EH (cell line): Measurements from ENCODE around the gene ZDBF2.
"Not testable (repeated sequence)": the region's sequence is repeated elsewhere in the genome, so short reads cannot be mapped to it uniquely, and the experiment has no call there.

Experiments used
- DNase-seq: peaks from one replicate; pipeline ENCODE4 v3.0.0-alpha.2; 2015; ENCODE audit warnings: low read depth

The ZDBF2 gene

DNA sequence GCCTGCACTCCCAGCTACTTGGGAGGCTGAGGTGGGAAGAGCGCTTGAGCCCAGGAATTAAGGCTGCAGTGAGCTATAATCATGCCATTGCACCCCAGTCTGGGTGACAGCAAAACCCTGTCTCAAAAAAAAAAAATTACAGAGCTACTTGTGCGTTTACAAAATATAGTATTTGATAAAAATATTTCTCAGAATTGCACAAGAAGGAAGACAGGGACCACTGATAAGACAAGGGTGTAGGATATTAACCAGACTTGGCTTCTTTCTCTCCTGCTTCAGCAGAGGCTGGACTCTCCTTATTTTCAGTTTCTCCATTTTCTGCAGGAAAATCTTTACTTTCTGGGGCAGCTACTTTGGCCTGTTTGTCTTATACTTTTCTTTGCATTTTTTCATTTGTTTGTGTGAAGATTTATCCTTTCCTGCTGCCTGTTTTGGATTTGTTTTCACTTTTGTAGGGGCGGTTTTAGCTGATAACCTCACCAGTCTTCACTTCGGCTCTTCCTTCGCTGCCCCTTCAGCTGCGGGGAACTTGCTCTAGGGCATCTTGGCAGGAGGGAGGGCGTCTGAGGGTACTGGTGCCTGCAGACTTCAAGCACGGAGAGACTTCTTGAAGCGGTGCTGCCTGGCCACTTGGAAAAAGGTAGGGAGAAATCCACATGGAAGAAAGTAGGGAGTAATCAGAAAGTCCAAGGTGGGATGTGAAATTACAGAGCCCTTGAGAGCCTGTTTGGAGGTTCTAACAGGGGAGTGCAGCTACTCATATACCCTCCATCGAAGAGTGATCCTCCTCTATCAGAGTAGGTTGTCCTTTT is 14.9 kb upstream of the ZDBF2 start:
- no peak for DNase-seq

DNA sequence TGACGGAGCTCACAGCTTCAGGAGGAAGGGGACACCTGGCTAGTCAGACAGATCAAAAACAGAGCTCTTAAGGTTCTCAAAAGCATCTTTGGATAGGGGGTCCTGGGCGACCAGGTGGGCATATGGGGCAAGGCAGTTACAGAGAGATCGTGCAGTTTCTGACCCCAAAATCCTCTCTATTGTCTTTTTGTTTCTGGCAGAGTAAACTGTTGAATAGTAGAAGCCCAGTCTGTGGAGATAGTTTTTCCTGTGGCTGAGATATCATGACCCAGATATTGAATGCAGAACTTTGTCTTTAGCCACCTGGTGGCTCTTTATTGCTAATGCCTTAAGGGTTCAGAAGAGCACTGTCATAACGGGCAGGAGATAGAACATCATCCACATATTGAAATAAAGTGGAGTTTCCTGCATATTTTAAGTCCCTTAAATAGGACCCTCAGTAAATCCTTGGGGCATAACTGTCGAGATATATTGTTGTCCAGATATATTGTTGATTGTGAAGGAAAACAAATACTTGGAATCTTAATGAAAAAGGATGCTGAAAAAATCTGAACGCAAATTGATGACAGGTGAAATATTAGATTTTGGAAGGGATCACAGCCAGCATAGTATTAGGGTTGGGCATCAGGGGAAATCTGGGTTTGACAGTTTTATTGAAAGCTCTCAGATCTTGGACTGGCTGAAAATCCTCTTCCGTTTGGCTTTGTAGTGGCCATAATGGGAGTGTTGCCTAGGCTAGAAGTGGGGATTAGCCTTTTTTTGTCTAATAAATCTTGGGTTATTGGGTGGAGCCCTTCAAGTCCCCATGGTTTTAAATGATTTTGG is 14.1 kb upstream of the ZDBF2 start:
- peak; percentile 58 for DNase-seq

DNA sequence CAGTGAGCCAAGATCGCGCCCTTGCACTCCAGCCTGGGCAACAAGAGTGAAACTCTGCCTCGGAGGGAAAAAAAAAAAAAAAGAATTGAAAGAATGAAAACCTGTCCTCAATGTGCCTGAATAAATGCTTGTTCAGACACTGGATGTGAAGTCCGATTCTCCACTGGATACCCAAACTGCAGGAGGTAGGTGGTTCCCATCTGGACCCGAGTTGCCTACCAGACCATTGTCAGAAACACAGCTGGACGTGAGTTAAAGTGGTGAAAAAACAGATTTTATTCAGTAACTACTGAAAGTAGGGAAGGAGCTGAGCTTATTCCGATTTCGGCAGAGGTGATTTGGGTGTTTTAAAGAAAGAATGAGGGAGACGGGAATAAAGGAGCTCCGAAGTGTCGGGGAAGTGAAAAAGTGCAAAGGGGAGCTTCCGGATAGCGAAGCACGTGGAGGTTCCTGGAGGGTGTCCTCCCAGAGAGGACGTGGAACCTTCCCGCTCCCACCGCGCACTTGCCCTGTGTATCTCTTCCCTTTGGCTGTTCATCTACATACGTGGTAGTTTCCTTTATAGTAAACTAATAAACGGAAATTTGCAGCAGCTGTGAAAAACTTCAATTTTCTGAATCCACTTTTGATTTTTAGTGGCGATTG is 10.4 kb upstream of the ZDBF2 start:
- no peak for DNase-seq

DNA sequence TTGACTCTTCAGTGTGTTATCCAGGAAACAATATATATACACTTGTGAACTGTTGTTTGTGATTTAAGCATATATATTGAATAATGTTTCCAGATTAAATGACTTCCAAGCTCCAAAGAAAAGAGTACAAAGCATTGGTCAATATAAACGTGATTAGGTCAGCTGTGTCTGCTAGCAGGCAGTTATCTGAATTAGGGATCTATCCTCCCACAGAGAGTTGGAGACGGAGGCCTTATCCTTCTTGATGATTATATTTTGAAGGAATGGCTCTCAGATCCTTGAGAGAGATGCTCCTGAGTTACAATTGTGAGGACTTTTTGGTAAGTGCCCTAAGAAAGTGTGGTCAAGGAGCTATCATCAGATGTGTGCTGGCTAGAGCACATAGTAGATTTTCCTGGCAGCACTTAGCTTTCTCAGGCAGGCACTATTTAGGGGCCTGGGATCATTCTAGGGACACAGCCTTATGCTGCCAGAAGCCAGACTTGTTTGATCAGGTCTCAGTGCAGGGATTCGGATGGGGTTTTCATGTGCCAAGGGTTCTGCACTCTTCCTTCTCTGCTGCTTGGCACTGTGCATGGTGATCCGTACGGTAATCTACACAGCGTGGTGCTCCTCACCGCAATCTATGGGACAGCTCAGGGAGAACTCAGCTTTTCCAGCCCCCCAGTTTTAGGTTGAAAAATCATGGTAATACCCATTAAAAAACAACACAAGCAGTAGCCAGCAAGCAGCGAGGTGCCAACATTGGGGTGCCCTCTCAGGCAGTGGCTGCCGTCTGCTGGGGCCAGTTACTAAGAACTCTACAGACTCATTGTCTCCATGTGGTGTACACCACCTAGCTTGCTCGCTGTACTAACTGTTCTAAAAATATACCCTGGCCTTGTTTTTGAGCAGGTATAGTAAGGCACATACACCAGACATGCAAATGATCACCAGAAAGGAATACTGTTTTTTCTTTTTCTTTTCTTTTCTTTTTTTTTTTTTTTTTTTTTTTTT is 8.0 kb upstream of the ZDBF2 start:
- DNase-seq, result no peak

DNA sequence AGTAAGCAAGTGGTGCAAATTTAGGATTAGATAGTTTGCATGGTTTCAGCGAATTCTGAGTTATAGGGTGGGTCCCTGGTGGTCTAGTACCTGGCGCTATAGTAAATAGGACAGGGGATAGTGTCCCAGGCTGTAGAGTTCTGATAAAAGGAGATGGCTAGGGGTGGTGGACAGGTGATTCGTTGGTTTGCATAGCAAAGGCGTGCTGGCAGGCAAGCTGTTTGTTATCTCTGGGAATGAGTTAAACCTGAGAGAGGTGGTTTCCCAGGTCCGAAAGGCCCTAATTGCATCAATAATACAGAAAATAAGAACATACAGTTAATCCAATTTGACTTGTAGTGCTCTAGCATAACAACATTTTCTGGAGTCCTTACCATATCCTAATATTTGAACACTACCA is 6.9 kb upstream of the ZDBF2 start:
- no peak for DNase-seq

DNA sequence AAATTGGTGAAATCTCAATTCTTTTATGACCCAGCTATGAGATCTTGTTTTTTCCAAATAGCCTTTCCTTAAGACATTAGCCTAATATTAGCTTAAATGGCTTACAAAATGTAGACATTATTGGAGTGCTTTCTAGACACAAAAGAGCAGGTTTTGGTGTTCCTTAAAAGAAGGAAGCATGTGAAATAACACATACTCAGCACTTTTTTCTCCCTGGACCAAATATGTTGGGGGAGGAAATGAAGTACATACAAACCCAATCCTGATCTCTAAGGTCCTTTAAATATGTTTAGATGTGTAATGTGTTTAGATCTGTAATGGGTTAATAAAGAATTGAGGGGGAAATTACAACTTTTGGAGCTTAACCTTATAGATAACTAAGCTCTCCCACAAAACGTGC is 3.4 kb upstream of the ZDBF2 start:
- DNase-seq, result no peak

DNA sequence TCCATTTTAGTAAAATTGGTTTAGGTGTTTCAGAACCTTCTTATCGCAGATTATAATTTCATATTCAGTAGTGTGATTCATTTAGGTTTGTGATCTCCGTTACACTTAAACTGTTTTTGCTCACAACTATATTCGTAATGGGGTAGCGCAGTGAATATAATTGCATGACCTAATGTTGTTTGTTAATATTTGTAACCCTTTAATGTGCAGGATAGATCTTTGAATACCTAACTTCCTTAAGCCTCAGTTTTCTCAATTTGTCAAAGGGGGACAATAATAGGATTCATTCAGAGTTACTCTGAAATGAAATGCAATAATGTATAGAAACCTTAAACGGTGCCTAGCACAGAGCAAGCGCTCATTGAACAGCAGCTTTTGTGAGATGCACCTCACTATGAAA is 558 bp upstream of the ZDBF2 start:
- DNase-seq, result no peak

DNA sequence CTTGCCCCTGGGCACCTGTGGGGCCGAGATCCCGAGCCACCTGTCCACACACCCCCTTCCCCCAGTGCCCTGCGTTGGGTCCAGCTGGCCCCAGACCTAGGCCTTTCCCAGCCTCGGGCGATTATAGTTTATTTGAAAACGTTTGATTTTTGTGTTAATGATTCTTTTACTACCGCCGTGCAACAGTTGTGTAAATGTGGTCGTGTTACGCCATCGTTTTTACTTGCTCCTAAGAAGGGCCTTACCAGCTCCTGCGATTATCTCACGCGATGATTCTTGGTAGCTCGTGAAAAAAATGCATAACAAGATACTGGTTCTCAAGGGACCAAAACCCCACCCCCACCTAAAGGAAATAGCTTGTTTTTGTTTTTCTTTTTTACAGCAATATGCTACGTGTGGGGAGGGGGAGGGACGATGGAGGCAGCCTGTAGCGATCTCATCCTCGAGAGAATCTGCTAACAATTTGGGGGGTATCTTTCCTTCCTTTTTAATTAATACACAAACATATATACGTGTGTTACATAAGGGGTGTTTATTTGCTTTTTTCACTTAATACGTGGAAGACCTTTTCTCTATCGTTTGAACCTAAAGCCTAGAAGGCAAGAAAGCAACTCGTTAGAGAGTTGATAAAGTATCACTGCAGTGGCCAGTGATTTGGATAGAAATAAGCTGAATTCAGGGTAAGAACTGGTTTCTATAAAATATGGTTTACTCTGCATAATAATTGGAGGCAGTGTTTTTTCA is 1.0 kb downstream of the ZDBF2 start:
- DNase-seq, result peak; percentile 57

DNA sequence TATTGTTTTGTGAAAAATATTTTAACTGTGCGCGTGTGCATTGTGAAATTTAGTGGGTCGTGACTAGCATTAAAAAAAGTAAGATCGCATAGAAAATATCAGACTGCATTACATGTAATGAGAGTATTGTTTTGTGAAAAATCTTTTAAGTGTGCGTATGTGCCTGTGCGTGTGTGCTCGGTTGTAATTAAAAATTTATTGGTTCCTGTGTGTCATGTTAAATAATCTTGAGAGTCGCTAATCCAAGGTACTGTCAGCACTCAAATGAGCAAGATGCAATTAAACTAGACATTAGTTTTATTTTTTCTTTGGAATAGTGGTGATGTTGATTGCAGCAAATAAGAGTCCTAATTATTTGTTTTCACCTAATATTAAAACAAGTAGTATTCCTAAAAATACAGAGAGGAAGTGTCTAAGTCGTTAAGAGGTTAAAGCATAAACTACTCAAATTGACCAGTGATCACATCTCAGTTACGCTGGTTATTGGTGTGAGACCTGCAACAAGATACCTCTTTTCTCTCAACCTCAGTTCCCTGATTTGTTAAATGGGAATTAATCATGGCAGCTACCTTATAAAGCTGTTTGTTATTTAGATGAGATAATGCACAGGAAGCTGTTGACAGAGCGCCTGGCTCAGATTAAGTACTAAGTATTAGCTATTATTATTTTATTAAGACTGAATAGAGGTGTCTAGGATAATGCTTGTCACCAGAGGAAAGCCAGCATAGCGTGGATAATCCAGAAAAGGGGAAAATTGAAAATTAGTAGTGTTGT is 1.9 kb downstream of the ZDBF2 start:
- DNase-seq, result peak; percentile 5

DNA sequence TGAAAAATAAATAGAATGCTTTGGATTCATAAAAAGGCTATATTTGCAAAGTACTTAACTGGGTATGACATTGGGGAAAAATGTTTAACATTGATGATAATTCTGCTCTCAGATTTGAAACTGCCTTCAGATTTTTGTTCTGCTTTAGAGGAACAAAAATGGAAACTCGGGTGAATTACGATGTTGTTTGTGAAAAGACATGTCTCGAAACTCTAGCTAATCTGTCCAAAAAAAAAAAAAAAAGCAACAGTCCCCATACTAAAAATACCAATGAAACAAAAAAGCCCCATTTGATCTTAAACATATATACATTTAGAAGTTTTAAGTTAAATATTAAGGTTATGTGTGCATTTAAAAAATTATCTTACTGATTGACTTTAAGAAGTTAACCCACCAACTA is 3.0 kb downstream of the ZDBF2 start:
- no peak for DNase-seq

DNA sequence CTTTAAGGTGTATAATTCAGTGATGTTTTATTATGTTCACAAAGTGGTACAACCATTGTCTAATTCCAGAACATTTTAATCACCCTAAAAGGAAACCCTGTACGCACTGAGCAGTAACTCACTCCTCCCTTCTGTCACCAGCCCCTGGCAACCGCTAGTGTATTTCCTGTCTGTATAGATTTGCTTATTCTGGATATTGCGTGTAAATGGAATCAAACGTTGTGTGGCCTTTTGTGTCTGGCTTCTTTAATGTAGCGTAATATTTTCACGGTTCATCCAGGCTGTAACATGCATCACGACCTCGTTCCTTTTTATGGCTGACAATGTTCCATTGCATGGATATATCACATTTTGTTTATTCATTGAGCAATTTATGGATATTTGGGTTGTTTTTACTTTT is 8.3 kb downstream of the ZDBF2 start:
- DNase-seq, result no peak

DNA sequence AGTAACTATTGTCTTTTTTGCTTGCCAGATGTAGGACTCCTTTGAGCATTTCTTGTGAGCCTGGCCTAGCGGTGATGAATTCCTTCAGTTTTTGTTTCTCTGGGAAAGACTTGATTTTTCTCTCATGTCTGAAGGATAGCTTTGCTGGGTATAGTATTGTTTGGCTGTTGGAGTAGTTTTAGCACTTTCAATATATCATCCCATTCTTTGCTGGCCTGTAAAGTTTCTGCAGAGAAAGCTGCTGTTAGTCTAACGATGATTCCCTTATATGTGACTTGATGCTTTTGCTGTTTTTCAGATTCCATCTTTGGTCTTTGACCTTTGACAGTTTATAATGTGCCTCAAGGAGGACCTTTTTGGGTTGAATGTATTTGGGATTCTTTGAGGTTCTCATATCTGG is 12.7 kb downstream of the ZDBF2 start:
- no peak for DNase-seq

DNA sequence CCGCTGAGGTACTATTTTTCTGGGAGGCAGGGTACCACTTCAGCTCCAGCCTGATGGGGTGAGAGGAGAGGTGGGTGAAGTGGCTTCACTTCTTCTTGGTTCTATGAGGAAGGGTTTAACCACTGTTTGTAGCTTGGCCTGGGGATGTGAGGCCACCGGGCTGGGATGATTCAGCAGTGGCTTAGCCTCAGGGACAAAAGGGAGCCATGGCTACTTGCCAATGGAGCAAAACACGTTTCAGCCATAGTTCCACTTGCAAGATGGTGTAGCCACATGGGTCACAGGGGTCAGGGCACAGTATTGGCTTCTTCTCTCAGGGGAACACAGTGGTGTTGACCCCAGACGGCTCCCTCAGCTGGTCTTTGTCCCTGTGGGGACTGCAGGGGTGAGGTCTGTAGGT is 14.9 kb downstream of the ZDBF2 start:
- DNase-seq, result peak; percentile 37

DNA sequence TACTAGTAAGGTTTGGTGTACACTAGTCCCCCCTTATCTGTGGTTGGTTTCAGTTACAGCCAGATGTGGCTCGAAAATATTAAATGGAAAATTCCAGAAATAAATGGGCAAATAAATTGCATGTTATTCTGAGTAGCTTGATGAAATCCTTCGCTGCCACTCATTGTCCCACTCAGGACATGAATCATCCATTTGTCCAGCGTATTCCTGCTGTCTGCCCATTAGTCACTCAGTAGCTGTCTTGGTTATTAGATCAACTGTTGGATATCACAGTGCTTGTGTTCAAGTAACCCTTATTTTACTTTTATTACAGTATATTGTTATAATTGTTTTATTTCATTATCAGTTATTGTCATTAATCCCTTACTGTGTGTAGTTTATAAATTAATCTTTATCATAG is 21.7 kb downstream of the ZDBF2 start:
- peak; percentile 71 for DNase-seq

DNA sequence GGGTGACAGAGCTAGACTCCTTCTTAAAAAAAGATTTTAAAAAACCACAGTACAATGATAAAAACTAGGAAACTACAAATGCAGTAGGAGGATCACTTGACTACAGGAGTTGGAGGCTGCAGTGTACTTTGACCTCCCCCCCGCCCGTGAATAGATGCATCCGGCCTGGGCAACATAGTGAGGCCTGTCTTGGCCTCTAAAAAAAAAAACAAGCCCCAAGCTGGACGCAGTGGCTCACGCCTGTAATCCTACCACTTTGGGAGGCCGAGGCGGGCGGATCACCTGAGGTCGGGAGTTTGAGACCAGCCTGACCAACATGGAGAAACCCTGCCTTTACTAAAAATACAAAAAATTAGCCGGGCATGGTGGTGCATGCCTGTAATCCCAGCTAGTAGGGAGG is 25.1 kb downstream of the ZDBF2 start:
- DNase-seq, result not testable (repeated sequence)

DNA sequence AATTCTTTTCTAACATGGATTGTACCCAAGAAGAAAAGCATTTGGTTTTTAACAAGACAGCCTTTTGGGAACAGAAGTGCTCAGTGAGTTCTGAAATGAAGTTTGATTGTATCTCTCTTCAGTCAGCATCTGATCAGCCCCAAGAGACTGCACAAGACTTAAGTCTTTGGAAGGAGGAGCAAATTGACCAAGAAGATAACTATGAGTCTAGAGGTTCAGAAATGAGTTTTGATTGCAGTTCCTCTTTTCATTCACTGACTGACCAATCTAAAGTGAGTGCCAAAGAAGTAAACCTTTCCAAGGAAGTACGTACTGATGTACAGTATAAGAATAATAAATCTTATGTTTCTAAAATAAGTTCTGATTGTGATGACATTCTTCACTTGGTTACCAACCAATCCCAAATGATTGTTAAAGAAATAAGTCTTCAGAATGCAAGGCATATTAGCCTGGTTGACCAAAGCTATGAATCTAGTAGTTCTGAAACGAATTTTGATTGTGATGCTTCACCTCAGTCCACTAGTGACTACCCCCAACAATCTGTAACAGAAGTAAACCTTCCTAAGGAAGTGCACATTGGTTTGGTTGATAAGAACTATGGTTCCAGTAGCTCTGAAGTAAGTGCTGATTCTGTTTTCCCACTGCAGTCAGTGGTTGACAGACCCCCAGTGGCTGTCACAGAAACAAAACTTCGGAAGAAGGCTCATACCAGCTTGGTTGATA is 31.2 kb downstream of the ZDBF2 start:
- DNase-seq, result no peak

DNA sequence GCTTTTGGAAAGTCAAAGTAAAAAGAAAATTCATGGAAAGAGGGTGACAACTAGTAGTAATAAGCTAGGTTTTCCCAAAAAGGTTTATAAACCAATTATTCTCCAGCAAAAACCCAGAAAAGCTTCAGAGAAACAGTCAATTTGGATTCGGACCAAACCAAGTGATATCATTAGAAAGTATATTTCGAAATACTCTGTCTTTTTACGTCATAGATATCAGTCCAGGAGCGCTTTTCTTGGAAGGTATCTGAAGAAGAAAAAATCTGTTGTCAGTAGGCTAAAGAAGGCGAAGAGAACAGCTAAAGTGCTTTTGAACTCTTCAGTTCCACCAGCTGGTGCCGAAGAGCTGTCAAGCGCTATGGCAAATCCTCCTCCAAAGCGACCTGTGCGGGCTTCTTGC is 36.6 kb downstream of the ZDBF2 start:
- no peak for DNase-seq

DNA sequence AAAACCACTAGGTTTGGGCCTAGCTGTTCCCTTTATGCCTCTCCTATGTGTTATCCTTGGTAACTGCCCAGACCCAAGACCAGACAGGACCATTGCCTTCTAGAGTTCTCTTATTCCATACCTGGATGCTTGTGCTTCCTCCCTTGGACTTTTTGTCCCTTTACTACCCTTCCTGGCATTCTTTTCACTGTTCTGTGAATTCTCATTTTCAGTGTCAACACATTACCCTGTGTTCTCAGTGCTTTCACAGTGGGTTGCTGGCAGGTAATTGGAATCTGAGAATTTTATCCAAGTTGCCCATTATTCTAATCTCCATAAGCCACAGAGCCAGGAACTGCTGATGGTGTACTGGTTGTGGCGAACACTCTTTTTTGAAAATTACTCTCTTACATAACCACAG is 41.7 kb downstream of the ZDBF2 start:
- no peak for DNase-seq

DNA sequence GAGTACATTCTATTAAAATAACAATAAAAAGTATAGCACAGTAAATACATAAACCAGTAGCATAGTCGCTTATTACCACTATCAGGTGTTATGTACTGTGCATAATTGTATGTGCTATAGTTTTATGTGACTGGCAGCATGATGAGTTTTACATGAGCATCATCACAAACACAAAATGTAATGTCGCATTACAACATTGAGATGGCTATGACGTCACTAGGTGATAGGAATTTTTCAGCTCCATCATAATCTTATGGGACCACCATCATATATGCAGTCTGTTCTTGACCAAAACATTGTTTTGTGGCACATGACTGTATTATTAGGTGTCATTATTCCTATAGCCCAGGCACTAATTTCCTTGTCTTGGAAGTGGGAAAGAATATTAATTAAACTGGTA is 48.6 kb downstream of the ZDBF2 start:
- no peak for DNase-seq

DNA sequence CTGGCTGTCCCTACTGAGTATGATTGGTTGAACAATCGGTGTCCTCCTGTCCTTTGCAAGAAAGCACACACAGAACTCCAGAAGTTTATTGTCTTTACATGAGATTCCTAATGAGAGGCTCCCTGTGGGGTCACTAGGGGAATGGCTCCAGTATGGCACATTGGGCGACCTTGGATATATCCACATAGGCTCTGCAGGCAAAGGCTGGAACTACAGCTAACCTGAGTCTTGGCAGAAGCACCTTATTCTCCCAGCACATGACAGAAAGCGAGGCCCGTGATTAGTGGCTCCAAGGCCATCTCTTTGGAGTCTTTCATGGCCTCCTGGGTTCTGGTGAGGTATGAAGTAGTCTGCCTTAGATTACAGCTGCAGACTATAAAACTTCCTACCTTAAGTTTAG is 49.0 kb downstream of the ZDBF2 start:
- DNase-seq, result no peak
